ENCODE results near the gene FAF2. TPM values are rescaled to one million over a fixed set of nuclear protein-coding genes. Genes with fewer than 3 reads are reported as not detected.

The FAF2 gene
- total RNA-seq, 4 donors from 2014 or later = 14.0 to 20.7 (median 14.7) TPM

DNA sequence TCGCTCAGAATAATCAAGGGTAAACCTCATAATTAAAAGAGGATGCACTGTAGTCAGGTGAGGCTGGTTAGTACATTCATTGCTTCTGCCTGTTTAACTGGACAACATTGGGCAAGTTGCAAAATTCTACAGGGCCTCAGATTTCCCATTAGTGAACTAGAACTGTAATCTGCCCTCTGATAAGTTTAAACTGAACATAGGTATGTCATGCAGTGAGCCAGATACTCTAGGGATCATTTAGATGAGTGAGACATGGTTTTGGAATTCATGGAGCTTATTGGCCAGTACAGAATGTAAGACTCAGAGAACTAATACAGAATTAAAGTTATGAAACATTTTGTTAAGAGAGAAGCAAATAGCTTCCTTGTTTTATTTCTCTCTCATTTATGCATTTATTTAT is 53.1 kb downstream of the FAF2 start:
- Histone ChIP-seq H3K36me3 (peaks cover 0 to 93% of the 10 kb centered on the region in 2 donors), H3K4me3 (no peak overlapping the region), H3K27ac (no peak overlapping the region), H3K9me3 (no peaks in the 10 kb centered on the region), H3K27me3 (no peaks in the 10 kb centered on the region), H3K4me1 (no peaks in the 10 kb centered on the region)
- in situ Hi-C loops (cut with MboI; ENCODE audit: low sequenced_read_pairs in 4 of 4) (no loop called here), intact Hi-C loops (cut with DNase I; ENCODE audit: low total_unique reads) (no loop called here)
- ATAC-seq (no peak), DNase-seq (no peak)
- TF ChIP-seq POLR2A (IDR thresholded peaks at IDR 0.05) = no peak
- TF ChIP-seq, protein P1, sequence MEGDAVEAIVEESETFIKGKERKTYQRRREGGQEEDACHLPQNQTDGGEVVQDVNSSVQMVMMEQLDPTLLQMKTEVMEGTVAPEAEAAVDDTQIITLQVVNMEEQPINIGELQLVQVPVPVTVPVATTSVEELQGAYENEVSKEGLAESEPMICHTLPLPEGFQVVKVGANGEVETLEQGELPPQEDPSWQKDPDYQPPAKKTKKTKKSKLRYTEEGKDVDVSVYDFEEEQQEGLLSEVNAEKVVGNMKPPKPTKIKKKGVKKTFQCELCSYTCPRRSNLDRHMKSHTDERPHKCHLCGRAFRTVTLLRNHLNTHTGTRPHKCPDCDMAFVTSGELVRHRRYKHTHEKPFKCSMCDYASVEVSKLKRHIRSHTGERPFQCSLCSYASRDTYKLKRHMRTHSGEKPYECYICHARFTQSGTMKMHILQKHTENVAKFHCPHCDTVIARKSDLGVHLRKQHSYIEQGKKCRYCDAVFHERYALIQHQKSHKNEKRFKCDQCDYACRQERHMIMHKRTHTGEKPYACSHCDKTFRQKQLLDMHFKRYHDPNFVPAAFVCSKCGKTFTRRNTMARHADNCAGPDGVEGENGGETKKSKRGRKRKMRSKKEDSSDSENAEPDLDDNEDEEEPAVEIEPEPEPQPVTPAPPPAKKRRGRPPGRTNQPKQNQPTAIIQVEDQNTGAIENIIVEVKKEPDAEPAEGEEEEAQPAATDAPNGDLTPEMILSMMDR (IDR thresholded peaks at IDR 0.05 in 4 of 5, conservative IDR thresholded peaks at IDR 0.05 in 1 of 5) = no peak

DNA sequence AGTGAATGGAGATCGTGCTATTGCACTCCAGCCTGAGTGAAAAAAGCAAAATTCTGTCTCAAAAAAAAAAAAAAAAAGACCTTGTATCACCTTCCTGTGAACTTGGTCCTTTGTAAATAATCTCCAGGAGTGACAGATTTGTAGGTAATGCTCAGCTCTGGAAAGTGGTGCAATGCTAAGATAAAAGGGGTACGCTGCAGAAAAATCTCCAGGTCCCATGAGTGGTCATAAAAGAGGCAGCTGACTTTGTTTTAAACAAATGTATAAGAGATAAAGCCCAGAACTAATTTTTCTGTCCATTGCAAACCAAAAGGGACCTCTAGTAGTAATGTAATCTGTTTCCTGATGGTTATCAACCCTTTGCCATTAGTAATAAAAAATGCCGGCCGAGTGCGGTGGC is 55.3 kb downstream of the FAF2 start:
- no peak overlapping the region for H3K4me3 ChIP-seq
- H3K36me3 ChIP-seq = peaks cover 6 to 87% of the 10 kb centered on the region in 2 donors

DNA sequence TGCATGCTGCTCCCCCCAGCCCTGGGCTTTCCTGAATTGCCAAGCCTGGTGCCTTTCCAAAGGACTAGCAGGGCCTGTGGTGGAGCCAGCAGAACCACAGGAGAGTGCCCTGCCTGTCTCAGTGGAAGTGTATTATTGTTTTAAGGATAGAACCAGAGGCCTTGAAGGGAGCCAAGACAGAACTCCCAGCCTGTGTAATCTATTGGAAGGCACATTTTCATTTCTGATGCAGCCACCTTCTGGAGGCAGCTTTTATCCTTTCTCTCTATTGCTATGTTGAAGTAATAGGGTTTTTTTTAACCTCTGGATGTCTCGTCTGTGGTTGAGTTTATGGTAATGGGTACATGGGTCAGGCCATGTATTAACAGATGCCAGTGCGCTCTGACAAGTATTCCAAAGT is 59.7 kb downstream of the FAF2 start:
- no peaks in the 10 kb centered on the region for H3K9me3 ChIP-seq
- no peaks in the 10 kb centered on the region for H3K27me3 ChIP-seq
- H3K4me1 ChIP-seq = peaks cover 0 to 6% of the 10 kb centered on the region in 2 donors
- H3K4me3 ChIP-seq = no peak overlapping the region
- no peak for DNase-seq
- no peak overlapping the region for H3K27ac ChIP-seq
- H3K36me3 ChIP-seq = peaks cover 6 to 52% of the 10 kb centered on the region in 2 donors
- TF ChIP-seq, protein P1 (IDR thresholded peaks at IDR 0.05 in 4 of 5, conservative IDR thresholded peaks at IDR 0.05 in 1 of 5) = no peak
- no peak for TF ChIP-seq POLR2A (IDR thresholded peaks at IDR 0.05)
- in situ Hi-C loops (cut with MboI; ENCODE audit: low sequenced_read_pairs in 4 of 4) = no loop called here
- intact Hi-C loops (cut with DNase I; ENCODE audit: low total_unique reads) = no loop called here
- ATAC-seq = no peak

More for the DNA sequence above, 55.3 kb downstream of the FAF2 start:
- no peaks in the 10 kb centered on the region for H3K27me3 ChIP-seq
- intact Hi-C loops (cut with DNase I; ENCODE audit: low total_unique reads) = no loop called here
- no peak for ATAC-seq
- TF ChIP-seq, protein P1 (IDR thresholded peaks at IDR 0.05 in 4 of 5, conservative IDR thresholded peaks at IDR 0.05 in 1 of 5) = no peak
- no peak for TF ChIP-seq POLR2A (IDR thresholded peaks at IDR 0.05)
- H3K27ac ChIP-seq = no peak overlapping the region
- no peaks in the 10 kb centered on the region for H3K9me3 ChIP-seq
- DNase-seq = no peak
- in situ Hi-C loops (cut with MboI; ENCODE audit: low sequenced_read_pairs in 4 of 4) = no loop called here
- H3K4me1 ChIP-seq = peaks cover 0 to 6% of the 10 kb centered on the region in 2 donors

DNA sequence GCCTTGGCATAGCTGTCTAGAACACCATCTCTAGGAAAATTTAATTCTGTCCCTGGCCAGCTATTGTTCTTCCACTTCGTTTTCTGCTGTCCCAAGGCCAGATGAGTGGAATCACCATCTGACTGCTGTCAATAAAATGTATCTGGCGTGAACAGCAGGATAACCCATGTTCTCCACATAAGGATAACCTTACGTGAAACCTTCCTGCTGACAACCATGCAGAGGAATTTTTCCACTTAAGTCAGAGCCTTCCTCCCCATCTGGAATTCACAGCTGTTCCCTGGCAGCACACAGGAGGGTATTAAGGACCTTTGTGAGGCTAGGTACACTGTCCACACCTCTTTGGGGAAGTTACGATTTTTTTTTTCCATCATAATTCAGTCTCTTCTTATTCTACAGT is 60.4 kb downstream of the FAF2 start:
- peaks cover 0 to 6% of the 10 kb centered on the region in 2 donors for H3K4me1 ChIP-seq
- TF ChIP-seq, protein P1 (IDR thresholded peaks at IDR 0.05 in 4 of 5, conservative IDR thresholded peaks at IDR 0.05 in 1 of 5) = no peak
- TF ChIP-seq POLR2A (IDR thresholded peaks at IDR 0.05) = no peak
- H3K27me3 ChIP-seq = no peaks in the 10 kb centered on the region
- H3K4me3 ChIP-seq = no peak overlapping the region
- H3K27ac ChIP-seq = peak overlapping the region in 2 of 4 donors; percentile 1 to 4
- DNase-seq (no peak), ATAC-seq (peak in 1 of 2 donors; percentile 44)
- no peaks in the 10 kb centered on the region for H3K9me3 ChIP-seq
- intact Hi-C loops (cut with DNase I; ENCODE audit: low total_unique reads) = no loop called here
- H3K36me3 ChIP-seq = peaks cover 6 to 47% of the 10 kb centered on the region in 2 donors
- in situ Hi-C loops (cut with MboI; ENCODE audit: low sequenced_read_pairs in 4 of 4) = no loop called here

DNA sequence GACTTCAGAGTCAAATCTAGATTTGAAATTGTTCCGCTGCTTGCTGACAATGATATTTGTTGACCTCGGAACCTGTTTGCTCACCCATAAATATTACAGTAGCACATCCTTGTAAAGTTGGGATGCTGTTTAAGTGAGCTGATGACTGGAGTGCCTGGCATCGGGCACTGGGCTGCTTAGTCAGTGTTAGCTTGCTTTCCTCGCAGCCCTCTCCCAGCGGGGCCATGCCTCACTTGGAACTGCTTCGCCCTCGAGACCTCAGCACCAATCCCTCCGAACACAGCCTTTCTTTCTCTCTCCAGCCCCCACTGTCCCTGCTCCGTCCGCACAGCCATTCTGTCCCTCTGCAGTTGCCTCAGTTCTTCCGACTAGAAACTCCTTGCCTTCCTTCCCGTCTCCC is 65.6 kb downstream of the FAF2 start:
- ATAC-seq (no peak), DNase-seq (no peak)
- Histone ChIP-seq H3K36me3 (peaks cover 0 to 9% of the 10 kb centered on the region in 2 donors), H3K9me3 (no peaks in the 10 kb centered on the region), H3K27me3 (no peaks in the 10 kb centered on the region), H3K4me3 (no peak overlapping the region), H3K4me1 (no peaks in the 10 kb centered on the region), H3K27ac (no peak overlapping the region)
- TF ChIP-seq, protein P1 (IDR thresholded peaks at IDR 0.05 in 4 of 5, conservative IDR thresholded peaks at IDR 0.05 in 1 of 5) = no peak
- TF ChIP-seq POLR2A (IDR thresholded peaks at IDR 0.05) = no peak
- in situ Hi-C loops (cut with MboI; ENCODE audit: low sequenced_read_pairs in 4 of 4) (no loop called here), intact Hi-C loops (cut with DNase I; ENCODE audit: low total_unique reads) (no loop called here)
